Mucosa of stomach (tissue), 1 donor: ENCODE measurements around the gene LRP1-AS.
A peak's percentile ranks its signal among the peaks of the same experiment; 100 is the strongest.

ENCODE experiments used
- H3K27me3 ChIP-seq: one replicate; pipeline ENCODE4 v1.7.0; 2013; ENCODE audit warnings: mild to moderate bottlenecking, low read length; ENCODE audit not compliant: control insufficient read depth, insufficient read depth
- H3K36me3 ChIP-seq: one replicate; pipeline ENCODE4 v1.7.0; 2013; ENCODE audit warnings: low read length; ENCODE audit not compliant: control insufficient read depth, insufficient read depth
- H3K4me1 ChIP-seq: one replicate; pipeline ENCODE4 v1.7.0; 2013; ENCODE audit warnings: mild to moderate bottlenecking, low read length; ENCODE audit not compliant: control insufficient read depth, insufficient read depth
- H3K4me3 ChIP-seq: one replicate; pipeline ENCODE4 v1.7.0; 2013; ENCODE audit warnings: low read length
- H3K9ac ChIP-seq: one replicate; pipeline ENCODE4 v1.7.0; 2013; ENCODE audit warnings: mild to moderate bottlenecking, low read length, moderate library complexity
- H3K9me3 ChIP-seq: one replicate; pipeline ENCODE4 v1.7.0; 2013; ENCODE audit warnings: mild to moderate bottlenecking, low read length, moderate library complexity; ENCODE audit not compliant: control insufficient read depth
- donor health status: Pancreatic carcinoma.

The LRP1-AS gene

DNA sequence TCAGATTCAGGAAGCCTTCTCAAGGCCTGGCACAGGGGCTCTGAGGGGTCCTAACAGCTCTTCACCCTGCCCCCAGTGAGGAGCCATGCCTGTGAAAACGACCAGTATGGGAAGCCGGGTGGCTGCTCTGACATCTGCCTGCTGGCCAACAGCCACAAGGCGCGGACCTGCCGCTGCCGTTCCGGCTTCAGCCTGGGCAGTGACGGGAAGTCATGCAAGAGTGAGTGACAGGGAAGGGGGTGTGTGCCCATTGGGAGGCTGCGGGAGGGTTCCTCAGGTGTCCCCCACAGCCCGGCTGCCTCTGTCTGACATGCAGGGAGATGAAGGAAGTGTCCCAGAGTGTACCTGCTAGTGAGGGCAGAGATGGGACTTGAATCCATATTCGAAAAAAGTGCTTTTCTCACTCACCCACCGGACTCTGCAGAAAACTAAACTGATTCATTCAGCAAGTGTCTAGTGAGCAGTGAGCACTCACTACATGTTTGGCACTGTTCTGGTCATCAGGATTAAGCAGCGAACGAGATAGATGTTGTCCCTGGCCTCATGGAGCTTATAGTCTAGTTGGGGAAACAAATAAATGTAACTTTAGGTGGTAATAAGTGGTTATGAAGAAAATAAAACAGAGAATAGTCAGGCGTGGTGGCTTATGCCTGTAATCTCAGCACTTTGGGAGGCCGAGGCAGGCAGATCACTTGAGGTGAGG lies 9.4 kb upstream of the LRP1-AS start:
- Histone ChIP-seq H3K36me3 (peaks cover 25% of the 10 kb centered on the region), H3K9ac (no peak overlapping the region), H3K4me1 (peaks cover 6% of the 10 kb centered on the region), H3K9me3 (no peaks in the 10 kb centered on the region), H3K4me3 (no peak overlapping the region), H3K27me3 (no peaks in the 10 kb centered on the region)

DNA sequence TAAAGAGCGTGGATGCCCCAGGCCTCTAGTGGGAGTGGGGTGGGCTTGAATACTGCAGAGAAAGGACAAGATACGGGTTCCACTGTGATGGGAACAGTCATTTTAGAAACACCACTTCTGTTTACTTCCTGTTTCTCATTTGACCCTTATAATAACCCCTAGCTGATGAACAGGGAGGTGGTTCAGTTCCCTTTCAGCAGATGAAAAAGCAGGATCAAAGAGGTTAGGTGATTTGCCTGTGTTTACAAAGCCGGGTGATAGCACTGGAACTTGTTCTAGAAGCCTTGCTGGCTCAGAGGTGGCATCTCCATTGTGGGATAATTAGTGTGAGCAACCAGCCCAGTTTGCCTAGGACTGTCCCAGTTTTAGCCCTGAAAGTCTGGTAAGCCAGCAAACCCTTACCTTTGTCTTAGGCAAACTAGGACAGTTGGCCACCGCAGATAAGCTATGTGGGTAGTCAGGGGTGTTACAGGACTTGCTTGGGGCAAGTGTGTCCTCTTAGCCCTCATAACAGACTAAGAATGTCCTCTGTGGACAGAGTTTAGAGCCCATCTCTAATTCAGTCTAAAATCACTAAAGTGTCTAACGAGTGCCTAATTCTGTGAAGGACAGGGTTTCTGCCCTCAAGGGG lies 7.5 kb upstream of the LRP1-AS start:
- H3K4me1 ChIP-seq = peaks cover 20% of the 10 kb centered on the region
- H3K36me3 ChIP-seq = peaks cover 18% of the 10 kb centered on the region

DNA sequence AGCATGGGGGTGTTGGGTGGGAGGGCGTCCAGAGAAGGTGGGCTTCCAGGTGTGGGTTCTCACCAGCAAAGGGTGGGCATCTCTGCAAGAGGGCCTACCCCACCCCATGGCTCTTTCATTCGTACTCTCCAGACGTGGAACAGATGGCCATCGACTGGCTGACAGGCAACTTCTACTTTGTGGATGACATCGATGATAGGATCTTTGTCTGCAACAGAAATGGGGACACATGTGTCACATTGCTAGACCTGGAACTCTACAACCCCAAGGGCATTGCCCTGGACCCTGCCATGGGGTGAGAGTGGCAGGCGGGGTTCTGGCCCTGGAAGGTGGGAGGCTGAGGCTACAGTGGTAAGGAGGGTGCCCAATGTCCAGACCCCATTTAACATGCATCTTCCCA lies 6.7 kb upstream of the LRP1-AS start:
- peaks cover 29% of the 10 kb centered on the region for H3K4me1 ChIP-seq

More for the DNA sequence above, 7.5 kb upstream of the LRP1-AS start:
- Histone ChIP-seq H3K27me3 (no peaks in the 10 kb centered on the region), H3K9ac (no peak overlapping the region), H3K9me3 (no peaks in the 10 kb centered on the region), H3K4me3 (no peak overlapping the region)

DNA sequence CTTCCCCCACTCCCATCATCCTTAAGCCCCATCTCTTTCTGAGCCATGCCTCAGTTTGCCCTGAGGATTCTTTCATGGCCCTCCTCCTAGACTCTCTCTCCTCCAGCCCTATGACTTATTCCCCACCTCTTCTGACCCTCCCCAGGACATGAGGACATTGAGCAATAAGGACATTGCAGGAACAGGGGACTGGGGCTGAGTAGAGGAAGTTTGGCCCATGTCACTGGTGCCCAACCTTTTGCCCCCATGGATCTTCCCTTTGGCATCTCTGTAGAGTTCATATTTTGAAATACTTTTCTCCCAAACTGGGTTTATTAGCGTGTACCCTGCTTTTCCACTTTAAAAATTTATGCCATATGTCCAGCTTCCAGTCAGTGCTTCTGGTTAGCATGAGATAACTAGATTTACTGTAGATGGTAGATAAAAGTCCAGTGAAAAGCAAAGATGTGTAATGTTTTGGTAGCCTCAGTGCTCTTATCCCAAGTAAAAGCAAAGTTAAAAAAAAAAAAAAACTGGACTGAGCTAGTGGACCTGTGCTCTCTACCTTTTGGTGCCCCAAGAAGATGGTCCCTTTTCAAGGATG lies 6.1 kb upstream of the LRP1-AS start:
- Histone ChIP-seq H3K4me1 (peaks cover 34% of the 10 kb centered on the region), H3K27me3 (no peaks in the 10 kb centered on the region), H3K9ac (no peak overlapping the region), H3K4me3 (no peak overlapping the region), H3K36me3 (peaks cover 18% of the 10 kb centered on the region), H3K9me3 (no peaks in the 10 kb centered on the region)

More for the DNA sequence above, 6.7 kb upstream of the LRP1-AS start:
- no peak overlapping the region for H3K4me3 ChIP-seq
- H3K36me3 ChIP-seq = peaks cover 18% of the 10 kb centered on the region
- no peak overlapping the region for H3K9ac ChIP-seq
- H3K9me3 ChIP-seq = no peaks in the 10 kb centered on the region
- no peaks in the 10 kb centered on the region for H3K27me3 ChIP-seq

DNA sequence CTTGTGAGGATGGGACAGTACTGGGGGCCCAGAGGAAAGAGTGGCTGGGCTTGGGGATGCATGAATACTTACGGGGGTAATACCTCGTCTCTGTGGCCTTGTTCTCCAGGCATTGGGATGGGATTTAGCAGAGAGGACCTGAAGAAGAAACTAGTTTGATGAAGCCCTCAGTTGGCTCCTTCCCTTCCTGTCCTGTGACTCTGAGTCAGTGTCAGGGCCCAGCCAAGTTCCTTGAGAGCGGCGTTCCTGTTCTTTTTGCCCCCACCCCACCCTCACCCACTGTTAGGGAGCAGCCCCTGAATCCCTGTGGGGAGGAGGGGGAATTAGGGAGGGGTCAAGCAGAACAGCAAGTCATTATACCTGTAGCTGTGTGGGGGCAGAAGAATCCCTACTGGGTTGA lies 5.2 kb upstream of the LRP1-AS start:
- peaks cover 43% of the 10 kb centered on the region for H3K4me1 ChIP-seq
- H3K9ac ChIP-seq = no peak overlapping the region
- H3K4me3 ChIP-seq = no peak overlapping the region
- H3K36me3 ChIP-seq = peaks cover 18% of the 10 kb centered on the region
- H3K9me3 ChIP-seq = no peaks in the 10 kb centered on the region
- H3K27me3 ChIP-seq = no peaks in the 10 kb centered on the region

DNA sequence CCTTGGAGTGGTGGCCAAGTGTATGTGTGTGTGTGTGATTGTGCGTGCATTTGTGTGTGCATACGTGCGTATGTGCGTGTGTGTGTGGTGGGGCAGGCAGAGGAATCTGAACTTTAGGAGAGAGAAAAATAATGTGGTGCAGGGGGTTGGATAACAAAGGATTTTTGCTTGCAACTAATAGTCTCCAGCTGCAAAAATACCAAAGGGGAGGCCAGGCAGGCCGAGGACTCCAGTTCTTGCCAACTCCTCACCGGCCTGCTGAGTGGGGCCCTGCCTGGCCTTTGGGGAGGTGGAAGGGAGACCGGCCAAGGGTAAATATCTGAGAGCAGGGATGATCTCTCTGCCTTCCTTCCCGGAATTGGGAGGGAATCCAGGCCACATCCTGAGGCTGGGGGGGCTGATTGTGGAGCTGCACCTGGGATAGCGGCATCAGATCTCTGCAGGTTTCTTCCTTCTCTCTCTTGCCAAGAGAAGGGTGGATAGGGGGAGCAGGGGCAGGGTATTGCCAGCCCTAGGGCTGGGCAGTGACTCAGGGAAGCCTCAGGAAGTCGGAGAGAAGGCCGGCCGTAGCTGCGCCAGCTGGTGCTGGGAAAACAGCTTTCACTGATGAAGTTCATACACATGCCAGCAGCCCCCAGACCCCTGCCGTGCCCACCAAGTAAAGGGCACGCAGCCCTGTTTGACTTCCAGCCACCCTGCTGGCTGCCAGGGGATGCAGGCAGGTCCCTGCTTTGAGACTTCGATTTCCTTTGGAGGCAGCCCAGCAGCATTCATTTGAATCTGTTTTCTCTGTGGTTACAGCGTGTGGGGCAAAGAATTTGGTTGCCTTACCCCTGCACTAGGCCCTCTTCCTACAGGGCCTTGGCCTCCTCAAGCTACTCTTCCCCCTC lies 4.6 kb upstream of the LRP1-AS start:
- H3K36me3 ChIP-seq = peaks cover 18% of the 10 kb centered on the region
- H3K9ac ChIP-seq = no peak overlapping the region
- H3K4me1 ChIP-seq = peaks cover 49% of the 10 kb centered on the region
- H3K4me3 ChIP-seq = no peak overlapping the region
- H3K27me3 ChIP-seq = no peaks in the 10 kb centered on the region
- no peaks in the 10 kb centered on the region for H3K9me3 ChIP-seq

DNA sequence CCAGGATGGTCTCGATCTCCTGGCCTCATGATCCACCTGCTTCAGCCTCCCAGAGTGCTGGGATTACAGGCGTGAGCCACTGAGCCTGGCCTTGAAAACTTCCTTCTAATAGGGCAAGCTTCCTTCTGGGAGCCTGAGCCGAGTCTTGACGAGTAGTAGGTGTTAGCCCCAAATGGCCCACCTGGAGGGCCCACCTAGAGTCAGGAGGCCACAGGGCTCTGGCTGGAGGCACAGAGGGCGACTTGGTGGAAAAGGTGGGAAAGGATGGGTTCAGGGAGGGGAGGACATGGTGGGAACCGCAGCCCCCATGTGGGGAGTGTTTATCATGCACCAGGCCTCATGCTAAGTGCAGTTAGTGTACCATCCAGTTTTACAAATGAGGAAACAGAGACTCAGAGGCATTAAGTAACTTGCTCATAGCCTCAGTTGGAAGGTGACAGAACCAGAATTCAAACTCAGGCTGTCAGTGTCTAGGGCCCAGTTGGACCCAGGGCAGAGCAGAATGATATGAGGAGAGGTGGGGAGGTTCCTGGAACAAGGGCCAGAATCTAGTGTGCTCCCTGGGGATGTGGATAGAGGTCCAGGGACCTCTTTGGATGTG lies 3.1 kb upstream of the LRP1-AS start:
- no peaks in the 10 kb centered on the region for H3K27me3 ChIP-seq
- H3K9me3 ChIP-seq = no peaks in the 10 kb centered on the region
- H3K4me1 ChIP-seq = peaks cover 64% of the 10 kb centered on the region
- no peak overlapping the region for H3K4me3 ChIP-seq
- H3K9ac ChIP-seq = no peak overlapping the region
- peaks cover 21% of the 10 kb centered on the region for H3K36me3 ChIP-seq

DNA sequence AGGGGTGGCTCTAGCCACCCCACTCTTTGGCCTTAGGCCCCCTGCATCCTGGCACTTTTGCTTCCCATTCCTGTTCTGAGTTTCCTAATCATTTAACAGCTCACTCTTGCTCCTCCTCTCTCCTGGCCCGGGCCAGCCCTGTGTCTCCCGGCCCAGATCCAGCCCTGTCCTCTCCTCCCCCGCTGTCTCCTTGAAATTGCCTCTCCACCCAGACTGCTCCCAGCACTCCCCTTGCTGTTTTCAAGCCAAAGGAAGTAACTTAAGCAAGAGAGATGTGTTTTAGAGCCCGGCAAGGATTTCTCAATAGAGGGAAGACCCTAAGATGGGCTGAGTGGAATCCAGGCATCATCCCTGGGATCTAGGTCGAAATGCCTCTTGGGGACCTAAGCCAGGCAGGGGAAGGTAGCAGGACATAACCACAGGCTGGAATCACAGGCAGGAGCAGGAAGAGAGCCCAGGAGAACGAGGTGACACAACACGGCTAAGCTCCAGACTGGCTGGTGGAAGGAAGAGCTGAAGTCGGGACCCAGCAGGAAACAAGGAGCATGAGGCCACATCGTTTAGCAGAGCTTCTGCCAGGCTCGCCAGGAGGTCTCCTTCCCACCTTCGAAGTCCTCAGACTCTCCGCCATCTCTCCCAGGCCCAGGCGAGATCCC lies 2.0 kb upstream of the LRP1-AS start:
- Histone ChIP-seq H3K9me3 (no peaks in the 10 kb centered on the region), H3K36me3 (peaks cover 16% of the 10 kb centered on the region), H3K9ac (peak overlapping the region; percentile 62), H3K4me1 (peaks cover 69% of the 10 kb centered on the region), H3K4me3 (no peak overlapping the region), H3K27me3 (no peaks in the 10 kb centered on the region)

DNA sequence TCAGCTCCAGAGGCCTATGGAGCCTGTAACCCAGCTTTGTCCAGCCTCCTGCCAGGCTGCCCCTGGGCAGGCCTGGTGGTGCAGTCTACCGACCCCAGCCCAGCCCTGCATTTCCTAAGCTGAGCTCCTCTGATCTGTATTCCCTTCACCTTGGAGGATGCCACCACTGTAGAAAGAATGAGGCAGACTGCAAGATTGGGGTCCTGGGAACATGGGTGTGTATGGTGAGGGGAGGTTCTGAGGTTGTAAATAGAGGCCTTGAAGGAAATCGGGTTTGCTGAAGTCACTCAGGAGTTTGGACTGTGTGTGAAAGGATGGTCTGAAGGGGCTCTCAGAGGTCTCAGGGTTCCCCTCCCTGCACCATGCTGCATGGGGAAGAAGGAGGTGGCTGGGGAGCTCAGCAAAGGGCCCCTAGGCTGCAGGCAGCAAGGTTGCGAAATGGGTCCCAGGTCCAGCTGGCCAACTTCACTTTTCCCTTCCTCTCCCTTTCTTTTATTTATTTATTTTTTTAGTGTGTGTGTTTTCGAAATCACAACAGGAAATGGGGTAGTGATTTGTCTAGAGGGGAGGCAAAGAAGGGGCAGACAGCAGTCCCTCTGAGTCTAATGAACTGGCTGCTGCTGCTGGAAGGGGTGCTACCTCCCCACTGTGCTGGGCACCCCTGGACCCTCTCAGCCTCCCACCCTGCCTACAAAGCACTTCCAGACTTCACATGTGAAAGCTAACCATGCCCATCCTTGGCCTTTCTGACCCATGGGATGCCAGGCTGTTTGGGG lies 1.2 kb upstream of the LRP1-AS start:
- peaks cover 69% of the 10 kb centered on the region for H3K4me1 ChIP-seq
- H3K27me3 ChIP-seq = no peaks in the 10 kb centered on the region
- no peaks in the 10 kb centered on the region for H3K9me3 ChIP-seq
- peaks cover 10% of the 10 kb centered on the region for H3K36me3 ChIP-seq
- peak overlapping the region; percentile 62 for H3K9ac ChIP-seq
- no peak overlapping the region for H3K4me3 ChIP-seq

DNA sequence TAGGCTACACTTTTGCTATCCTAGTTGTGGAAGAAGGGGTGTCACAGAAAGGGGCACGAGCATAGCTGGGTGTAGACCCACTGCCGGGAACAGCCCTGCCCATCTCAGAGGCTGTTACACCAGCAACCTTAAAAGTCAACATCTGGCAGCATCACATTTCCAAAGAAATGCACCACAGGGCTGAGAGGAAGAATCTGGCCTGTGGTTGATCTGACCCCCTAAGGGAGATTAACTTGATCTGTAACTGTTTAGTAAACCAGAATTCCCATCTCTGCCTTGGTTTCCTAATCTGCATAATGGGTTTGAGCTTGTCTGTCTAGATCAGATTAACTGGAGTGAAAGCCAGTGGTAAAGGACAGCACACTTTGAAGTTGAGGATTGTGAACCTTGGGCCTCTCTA lies 1.3 kb downstream of the LRP1-AS start:
- Histone ChIP-seq H3K9ac (peak overlapping the region; percentile 59), H3K27me3 (no peaks in the 10 kb centered on the region), H3K4me3 (no peak overlapping the region), H3K36me3 (peaks cover 16% of the 10 kb centered on the region), H3K9me3 (no peaks in the 10 kb centered on the region), H3K4me1 (peaks cover 58% of the 10 kb centered on the region)
